NB4 (cell line): ENCODE data around the gene TBC1D21.

Experiments used
- POLR2A ChIP-seq: IDR thresholded peaks from 2 replicates; pipeline ENCODE4 v1.6.1; 2011; ENCODE audit warnings: mild to moderate bottlenecking; ENCODE audit not compliant: insufficient read length; ENCODE audit errors: extremely low read depth
- TF ChIP-seq, protein P1 (sequence below): IDR thresholded peaks from one replicate; pipeline ENCODE4 v1.5.1; 2012; ENCODE audit warnings: low read depth, low read length
- TF ChIP-seq, protein P2 (sequence below): IDR thresholded peaks from 2 replicates; pipeline ENCODE4 v1.6.1; 2011; ENCODE audit warnings: low read depth, low read length

DNA sequence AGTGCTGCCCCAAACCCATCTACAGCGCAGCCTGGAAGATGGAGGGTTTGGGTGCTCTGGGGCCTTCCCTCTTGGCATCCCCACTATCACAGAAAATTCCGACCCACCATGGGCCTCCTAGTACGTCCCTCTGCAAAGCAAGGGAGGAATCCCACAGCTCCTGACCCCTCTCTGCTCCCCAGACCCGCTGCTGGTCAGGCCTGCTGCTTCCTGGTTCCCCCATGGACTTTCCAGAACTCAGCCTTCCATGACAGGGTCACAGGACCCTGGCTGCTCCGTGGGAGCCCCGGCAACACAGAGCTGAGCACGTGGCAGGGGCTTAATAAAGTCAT is 49.8 kb downstream of the TBC1D21 start:
- TF ChIP-seq, protein P1, sequence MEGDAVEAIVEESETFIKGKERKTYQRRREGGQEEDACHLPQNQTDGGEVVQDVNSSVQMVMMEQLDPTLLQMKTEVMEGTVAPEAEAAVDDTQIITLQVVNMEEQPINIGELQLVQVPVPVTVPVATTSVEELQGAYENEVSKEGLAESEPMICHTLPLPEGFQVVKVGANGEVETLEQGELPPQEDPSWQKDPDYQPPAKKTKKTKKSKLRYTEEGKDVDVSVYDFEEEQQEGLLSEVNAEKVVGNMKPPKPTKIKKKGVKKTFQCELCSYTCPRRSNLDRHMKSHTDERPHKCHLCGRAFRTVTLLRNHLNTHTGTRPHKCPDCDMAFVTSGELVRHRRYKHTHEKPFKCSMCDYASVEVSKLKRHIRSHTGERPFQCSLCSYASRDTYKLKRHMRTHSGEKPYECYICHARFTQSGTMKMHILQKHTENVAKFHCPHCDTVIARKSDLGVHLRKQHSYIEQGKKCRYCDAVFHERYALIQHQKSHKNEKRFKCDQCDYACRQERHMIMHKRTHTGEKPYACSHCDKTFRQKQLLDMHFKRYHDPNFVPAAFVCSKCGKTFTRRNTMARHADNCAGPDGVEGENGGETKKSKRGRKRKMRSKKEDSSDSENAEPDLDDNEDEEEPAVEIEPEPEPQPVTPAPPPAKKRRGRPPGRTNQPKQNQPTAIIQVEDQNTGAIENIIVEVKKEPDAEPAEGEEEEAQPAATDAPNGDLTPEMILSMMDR: no peak
- no peak for TF ChIP-seq POLR2A
- TF ChIP-seq, protein P2, sequence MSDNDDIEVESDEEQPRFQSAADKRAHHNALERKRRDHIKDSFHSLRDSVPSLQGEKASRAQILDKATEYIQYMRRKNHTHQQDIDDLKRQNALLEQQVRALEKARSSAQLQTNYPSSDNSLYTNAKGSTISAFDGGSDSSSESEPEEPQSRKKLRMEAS: no peak
